GM10266 (cell line): ENCODE data around the gene ATG2A.

ENCODE experiments used
- DNase-seq: peaks from one replicate; pipeline ENCODE4 v3.0.0; 2012; ENCODE audit errors: extremely low spot score
- TF ChIP-seq, protein P1 (sequence below): IDR thresholded peaks from 2 replicates; pipeline ENCODE4 v1.5.1; 2012; ENCODE audit warnings: mild to moderate bottlenecking, low read depth; ENCODE audit not compliant: control insufficient read depth, insufficient read depth; ENCODE audit errors: missing control alignments

Gene ATG2A

GRCh38 chr11:64932324-64932723 lies 15.3 kb upstream of the ATG2A start:
- TF ChIP-seq, protein P1, sequence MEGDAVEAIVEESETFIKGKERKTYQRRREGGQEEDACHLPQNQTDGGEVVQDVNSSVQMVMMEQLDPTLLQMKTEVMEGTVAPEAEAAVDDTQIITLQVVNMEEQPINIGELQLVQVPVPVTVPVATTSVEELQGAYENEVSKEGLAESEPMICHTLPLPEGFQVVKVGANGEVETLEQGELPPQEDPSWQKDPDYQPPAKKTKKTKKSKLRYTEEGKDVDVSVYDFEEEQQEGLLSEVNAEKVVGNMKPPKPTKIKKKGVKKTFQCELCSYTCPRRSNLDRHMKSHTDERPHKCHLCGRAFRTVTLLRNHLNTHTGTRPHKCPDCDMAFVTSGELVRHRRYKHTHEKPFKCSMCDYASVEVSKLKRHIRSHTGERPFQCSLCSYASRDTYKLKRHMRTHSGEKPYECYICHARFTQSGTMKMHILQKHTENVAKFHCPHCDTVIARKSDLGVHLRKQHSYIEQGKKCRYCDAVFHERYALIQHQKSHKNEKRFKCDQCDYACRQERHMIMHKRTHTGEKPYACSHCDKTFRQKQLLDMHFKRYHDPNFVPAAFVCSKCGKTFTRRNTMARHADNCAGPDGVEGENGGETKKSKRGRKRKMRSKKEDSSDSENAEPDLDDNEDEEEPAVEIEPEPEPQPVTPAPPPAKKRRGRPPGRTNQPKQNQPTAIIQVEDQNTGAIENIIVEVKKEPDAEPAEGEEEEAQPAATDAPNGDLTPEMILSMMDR = no peak
- no peak for DNase-seq

DNA sequence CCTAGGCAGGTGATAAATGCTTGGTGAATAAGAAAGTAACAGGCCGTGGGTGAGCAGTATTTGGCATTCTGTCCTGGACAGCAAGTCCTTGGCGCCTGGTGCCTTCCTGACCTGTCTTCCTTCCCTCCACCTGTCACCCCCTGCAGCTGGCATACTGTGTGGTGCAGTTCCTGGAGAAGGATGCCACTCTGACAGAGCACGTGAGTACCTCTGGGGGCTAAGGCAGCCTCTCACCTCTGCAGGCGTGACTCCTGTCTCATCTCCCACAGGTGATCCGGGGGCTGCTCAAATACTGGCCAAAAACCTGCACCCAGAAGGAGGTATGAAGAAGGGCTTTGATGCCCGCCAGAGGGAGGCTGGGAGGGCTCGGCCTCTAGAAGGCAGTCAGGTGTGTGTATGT lies 14.3 kb upstream of the ATG2A start:
- no peak for DNase-seq
- TF ChIP-seq, protein P1 = no peak

DNA sequence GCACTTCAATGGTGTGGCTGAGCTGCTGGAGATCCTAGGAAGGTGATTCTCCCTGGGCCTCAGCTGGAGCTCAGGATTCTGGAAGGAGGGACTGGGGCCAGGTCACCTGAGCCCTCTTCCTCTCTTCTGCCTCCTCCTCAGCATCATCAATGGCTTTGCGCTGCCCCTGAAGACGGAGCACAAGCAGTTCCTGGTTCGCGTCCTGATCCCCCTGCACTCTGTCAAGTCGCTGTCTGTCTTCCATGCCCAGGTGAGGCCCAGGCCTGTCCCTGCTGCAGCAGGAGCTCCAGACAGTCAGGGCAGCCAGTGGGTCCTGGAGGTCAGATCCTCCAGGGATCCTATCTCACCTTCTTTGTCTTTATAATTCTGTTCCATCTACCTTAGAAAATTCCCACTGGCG lies 13.3 kb upstream of the ATG2A start:
- DNase-seq = no peak
- TF ChIP-seq, protein P1 = no peak

DNA sequence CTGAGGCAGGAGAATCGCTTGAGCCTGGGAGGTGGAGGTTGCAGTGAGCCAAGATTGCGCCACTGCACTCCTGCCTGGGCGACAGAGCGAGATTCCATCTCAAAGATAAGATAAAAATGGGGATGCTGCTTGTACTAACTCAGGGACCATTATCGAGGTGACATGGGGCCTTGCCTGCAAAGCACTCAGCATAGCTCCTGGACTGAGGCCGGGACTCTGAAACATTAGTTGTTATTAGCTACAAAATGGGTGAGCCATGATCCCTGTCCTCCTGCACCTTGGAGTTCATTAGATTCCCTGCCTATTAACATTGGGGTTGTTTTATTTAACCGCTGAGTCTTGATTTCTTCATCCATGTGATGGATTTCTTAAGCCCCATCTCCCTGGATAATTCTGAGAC lies 12.6 kb upstream of the ATG2A start:
- DNase-seq = no peak
- TF ChIP-seq, protein P1 = no peak

- no peak for DNase-seq
- TF ChIP-seq, protein P1 = no peak
These were observed 11.9 kb upstream of the ATG2A start for GRCh38 chr11:64928957-64929356.

DNA sequence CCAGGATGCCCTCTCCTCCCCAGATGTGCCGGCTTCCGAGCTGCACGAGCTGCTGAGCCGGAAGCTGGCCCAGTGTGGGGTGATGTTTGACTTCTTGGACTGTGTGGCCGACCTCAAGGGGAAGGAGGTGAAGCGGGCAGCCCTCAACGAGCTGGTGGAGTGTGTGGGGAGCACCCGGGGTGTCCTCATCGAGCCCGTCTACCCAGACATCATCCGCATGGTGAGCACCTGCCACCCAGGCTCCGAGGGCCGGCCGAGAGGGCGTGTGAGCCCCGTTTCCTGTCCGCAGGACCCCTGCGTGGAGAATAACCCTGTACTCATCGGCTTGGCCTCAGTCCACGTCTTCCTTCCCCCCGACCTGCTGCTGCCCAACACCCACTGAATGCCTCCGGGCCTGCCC lies 9.7 kb upstream of the ATG2A start:
- TF ChIP-seq, protein P1 = no peak
- no peak for DNase-seq

DNA sequence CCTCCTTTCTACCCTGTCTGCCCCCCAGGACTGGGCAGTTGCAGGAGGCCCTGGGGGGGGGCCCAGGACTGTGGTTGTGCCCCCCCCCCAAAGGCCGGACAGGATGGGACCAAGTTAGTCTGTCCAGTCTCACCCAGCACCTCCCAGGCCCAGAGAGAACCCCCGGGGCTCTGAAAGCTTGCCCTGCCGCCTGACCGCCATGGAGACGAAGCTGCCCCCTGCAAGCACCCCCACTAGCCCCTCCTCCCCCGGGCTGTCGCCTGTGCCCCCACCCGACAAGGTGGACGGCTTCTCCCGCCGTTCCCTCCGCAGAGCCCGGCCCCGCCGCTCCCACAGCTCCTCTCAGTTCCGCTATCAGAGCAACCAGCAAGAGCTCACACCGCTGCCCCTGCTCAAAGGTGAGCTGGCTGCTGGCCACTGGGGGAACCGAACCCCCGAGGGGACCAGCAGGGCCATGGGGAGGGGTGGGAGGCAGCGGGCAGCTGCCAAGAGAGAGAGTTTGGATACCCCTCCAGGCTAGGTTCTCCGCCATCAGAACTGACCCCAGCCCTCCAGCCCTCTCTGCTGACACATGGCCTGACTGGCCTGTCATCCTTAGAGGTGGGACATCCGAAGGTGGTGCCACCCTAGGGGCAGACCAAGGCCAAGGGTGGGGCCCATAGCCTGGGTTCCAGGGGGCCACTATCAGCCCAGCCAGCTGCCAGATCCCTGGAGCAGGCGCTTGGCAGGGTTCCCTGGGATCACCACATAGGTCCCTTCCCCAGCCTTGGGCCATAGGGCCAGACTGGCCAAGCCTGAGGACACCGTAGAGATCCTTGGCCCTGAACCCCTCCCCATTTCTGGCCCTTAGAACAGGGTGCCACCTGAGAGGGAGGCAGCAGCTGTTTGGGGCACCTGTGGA lies 8.8 kb upstream of the ATG2A start:
- TF ChIP-seq, protein P1 = no peak
- DNase-seq = no peak
